ENCODE data around the gene KIF13A.

DNA sequence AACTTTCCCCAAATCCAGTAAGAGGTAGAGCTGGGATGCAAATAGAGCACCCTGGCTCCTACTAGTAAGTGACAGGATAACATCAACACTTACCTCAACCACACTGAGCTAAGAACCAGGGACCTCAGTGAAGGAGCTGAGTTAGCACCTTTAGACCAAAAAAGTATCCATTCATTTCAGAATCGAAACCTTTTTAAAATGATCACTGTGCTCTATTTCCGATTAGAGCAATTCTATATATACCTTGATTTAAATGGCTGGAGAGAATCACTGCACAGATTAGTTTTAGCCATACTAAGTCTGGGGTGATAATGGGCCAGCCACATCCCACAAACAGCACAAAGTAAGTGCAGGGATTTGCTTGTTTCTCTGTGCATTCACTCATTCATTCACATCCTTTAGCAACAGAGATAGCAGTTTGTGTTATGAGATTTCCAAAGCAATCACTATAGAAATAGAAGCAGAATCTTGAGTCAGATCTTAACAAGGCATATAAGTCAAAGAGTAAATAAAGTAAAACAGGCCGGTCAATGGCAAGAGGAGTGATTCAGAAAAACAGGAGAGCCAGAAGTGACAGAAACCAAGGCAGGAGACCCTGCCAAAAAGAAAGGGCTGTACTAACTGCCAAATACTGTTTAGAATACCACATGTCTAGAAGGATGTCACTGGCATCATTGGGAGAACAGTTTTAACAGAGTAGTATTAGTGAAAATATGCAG lies 136.3 kb downstream of the KIF13A start:
- TF ChIP-seq, protein P1, sequence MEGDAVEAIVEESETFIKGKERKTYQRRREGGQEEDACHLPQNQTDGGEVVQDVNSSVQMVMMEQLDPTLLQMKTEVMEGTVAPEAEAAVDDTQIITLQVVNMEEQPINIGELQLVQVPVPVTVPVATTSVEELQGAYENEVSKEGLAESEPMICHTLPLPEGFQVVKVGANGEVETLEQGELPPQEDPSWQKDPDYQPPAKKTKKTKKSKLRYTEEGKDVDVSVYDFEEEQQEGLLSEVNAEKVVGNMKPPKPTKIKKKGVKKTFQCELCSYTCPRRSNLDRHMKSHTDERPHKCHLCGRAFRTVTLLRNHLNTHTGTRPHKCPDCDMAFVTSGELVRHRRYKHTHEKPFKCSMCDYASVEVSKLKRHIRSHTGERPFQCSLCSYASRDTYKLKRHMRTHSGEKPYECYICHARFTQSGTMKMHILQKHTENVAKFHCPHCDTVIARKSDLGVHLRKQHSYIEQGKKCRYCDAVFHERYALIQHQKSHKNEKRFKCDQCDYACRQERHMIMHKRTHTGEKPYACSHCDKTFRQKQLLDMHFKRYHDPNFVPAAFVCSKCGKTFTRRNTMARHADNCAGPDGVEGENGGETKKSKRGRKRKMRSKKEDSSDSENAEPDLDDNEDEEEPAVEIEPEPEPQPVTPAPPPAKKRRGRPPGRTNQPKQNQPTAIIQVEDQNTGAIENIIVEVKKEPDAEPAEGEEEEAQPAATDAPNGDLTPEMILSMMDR (IDR thresholded peaks at IDR 0.05; ENCODE audit: insufficient read depth, low read length): no peak
- TF ChIP-seq REST (IDR thresholded peaks at IDR 0.05; ENCODE audit: insufficient replicate concordance, low read depth): no peak
- no peak for TF ChIP-seq POLR2AphosphoS5 (IDR thresholded peaks at IDR 0.05; ENCODE audit: low read depth)
- TF ChIP-seq GABPA (IDR thresholded peaks at IDR 0.05; ENCODE audit: low read depth): no peak
- no peak for TF ChIP-seq SPI1 (IDR thresholded peaks at IDR 0.05; ENCODE audit: borderline replicate concordance, low read depth)

Data from HL-60 (cell line).